Measurements from ENCODE around the gene LMTK2.

Gene LMTK2

DNA sequence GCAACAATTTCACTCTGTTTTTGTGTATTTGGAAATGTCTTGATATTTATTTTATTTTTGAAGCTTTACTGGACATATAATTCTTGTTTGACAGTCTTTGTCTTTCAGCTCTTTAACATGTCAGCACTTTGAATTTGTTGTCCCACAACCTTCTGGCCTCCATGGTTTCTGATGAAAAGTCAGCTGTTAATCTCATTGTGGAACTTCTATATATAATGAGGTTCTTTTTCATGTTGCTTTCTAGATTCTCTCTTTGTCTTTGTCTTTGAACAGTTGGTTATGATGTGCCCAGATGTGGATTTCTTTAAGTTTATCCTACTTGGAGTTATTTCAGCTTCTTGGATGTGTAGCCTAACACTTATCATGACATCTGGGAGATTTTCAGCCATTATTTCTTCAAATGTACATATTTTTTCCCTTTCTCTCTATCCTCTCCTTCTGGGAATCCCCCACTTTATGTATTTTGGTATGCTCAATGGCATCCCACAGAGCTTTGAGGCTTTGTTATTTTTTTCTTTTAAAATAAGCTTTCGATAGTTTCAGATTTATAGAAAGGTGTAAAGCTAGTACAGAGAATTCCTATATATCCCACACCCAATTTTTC lies 9.5 kb upstream of the LMTK2 start:
- Histone ChIP-seq H3K27me3 (ENCODE audit: control insufficient read depth, insufficient read depth, low read length) (no peaks in the 10 kb centered on the region), H3K27ac (no peak overlapping the region), H3K9me3 (ENCODE audit: control insufficient read depth, low read length) (peaks cover 6% of the 10 kb centered on the region), H3K36me3 (ENCODE audit: control insufficient read depth, insufficient read depth, low read length) (no peaks in the 10 kb centered on the region), H3K4me3 (ENCODE audit: low read depth, low read length) (no peak overlapping the region), H2AFZ (no peak overlapping the region), H3K4me2 (ENCODE audit: low read length) (no peak overlapping the region), H3K79me2 (no peaks in the 10 kb centered on the region), H3K4me1 (no peaks in the 10 kb centered on the region), H3K9ac (no peak overlapping the region)
- TF ChIP-seq, protein P1, sequence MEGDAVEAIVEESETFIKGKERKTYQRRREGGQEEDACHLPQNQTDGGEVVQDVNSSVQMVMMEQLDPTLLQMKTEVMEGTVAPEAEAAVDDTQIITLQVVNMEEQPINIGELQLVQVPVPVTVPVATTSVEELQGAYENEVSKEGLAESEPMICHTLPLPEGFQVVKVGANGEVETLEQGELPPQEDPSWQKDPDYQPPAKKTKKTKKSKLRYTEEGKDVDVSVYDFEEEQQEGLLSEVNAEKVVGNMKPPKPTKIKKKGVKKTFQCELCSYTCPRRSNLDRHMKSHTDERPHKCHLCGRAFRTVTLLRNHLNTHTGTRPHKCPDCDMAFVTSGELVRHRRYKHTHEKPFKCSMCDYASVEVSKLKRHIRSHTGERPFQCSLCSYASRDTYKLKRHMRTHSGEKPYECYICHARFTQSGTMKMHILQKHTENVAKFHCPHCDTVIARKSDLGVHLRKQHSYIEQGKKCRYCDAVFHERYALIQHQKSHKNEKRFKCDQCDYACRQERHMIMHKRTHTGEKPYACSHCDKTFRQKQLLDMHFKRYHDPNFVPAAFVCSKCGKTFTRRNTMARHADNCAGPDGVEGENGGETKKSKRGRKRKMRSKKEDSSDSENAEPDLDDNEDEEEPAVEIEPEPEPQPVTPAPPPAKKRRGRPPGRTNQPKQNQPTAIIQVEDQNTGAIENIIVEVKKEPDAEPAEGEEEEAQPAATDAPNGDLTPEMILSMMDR (IDR thresholded peaks at IDR 0.05), result no peak

DNA sequence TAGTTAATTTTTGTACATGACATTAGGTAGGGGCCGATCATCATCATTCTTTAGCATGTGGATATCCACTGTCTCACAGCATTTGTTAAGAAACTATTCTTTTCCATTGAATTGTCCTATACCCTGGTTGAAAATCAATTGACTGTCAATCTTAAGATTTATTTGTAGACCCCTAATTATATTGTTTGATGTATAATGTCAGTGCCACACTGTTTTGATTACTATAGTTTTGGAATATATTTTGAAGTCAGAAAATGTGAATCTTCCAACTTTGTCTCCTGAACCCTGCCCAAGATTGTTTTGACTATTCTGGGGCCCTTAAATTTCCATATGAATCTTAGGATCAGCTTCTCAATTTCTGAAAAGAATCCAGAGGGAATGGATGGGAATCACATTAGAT lies 6.6 kb upstream of the LMTK2 start:
- TF ChIP-seq, protein P1 (IDR thresholded peaks at IDR 0.05), result no peak
- Histone ChIP-seq H3K27me3 (ENCODE audit: control insufficient read depth, insufficient read depth, low read length) (no peaks in the 10 kb centered on the region), H2AFZ (no peak overlapping the region), H3K4me2 (ENCODE audit: low read length) (no peak overlapping the region), H3K4me3 (ENCODE audit: low read depth, low read length) (no peak overlapping the region), H3K9me3 (ENCODE audit: control insufficient read depth, low read length) (peaks cover 3% of the 10 kb centered on the region), H3K27ac (no peak overlapping the region), H3K36me3 (ENCODE audit: control insufficient read depth, insufficient read depth, low read length) (no peaks in the 10 kb centered on the region), H3K79me2 (no peaks in the 10 kb centered on the region), H3K9ac (no peak overlapping the region), H3K4me1 (no peaks in the 10 kb centered on the region)

DNA sequence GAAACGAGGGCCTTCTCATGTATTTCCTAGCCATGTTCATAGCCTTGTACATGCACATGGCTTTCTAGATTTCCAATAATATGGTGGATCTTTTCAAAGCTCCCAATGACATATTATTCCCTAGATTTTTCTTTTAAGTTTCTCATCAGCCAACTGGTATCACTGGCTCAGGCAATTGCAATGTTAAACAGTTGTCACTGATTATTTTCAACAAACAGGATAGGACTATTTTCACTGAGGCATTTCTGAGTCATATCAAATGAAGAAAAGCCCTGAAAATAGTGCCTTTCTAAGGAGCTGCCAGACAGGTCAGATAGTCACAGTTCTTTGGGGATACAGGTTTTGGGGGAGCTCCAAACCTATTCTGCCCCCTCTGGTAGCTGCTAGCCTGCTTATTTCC lies 4.5 kb upstream of the LMTK2 start:
- TF ChIP-seq, protein P1 (IDR thresholded peaks at IDR 0.05), result no peak
- no peak overlapping the region for H3K4me3 ChIP-seq (ENCODE audit: low read depth, low read length)
- peaks cover 3% of the 10 kb centered on the region for H3K9me3 ChIP-seq (ENCODE audit: control insufficient read depth, low read length)
- no peak overlapping the region for H3K27ac ChIP-seq
- no peak overlapping the region for H2AFZ ChIP-seq
- H3K36me3 ChIP-seq (ENCODE audit: control insufficient read depth, insufficient read depth, low read length), result no peaks in the 10 kb centered on the region
- H3K27me3 ChIP-seq (ENCODE audit: control insufficient read depth, insufficient read depth, low read length), result no peaks in the 10 kb centered on the region
- H3K4me2 ChIP-seq (ENCODE audit: low read length), result no peak overlapping the region
- no peak overlapping the region for H3K9ac ChIP-seq
- H3K4me1 ChIP-seq, result peaks cover 8% of the 10 kb centered on the region
- H3K79me2 ChIP-seq, result peaks cover 9% of the 10 kb centered on the region

DNA sequence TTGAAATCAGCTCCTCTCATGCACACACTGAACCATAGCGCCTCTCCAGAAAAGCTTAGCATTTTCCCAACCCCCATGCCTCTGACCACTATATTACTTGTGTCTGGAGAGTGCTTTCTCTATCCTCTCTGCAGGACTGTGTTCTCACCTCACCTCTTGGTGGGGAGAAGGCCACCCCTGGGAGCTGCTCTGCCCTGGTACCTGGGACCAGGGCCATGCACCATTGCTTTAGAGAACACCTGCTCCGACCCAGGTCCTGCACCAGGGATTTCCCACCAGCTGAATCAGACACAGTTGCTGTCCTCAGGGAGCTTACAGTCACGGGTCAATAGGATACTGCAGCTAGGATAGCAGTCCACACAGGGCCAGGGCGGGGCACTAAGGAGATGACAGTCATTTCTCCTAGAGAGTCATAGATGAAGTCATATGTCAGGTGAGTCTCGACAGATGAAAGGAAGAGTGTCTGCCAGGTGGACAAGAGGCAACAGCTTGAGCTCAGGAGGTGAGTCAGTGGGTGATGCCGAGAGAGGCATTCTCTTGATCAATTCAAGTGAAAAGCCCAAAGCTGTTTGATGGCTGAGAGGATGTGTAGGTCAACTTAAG lies 619 bp upstream of the LMTK2 start:
- Histone ChIP-seq H3K4me1 (peaks cover 17% of the 10 kb centered on the region), H3K27me3 (ENCODE audit: control insufficient read depth, insufficient read depth, low read length) (no peaks in the 10 kb centered on the region), H3K9me3 (ENCODE audit: control insufficient read depth, low read length) (no peaks in the 10 kb centered on the region), H3K9ac (no peak overlapping the region), H3K4me3 (ENCODE audit: low read depth, low read length) (no peak overlapping the region), H3K4me2 (ENCODE audit: low read length) (no peak overlapping the region), H2AFZ (peak overlapping the region; percentile 45), H3K36me3 (ENCODE audit: control insufficient read depth, insufficient read depth, low read length) (no peaks in the 10 kb centered on the region), H3K79me2 (peaks cover 27% of the 10 kb centered on the region), H3K27ac (no peak overlapping the region)
- TF ChIP-seq, protein P1 (IDR thresholded peaks at IDR 0.05), result no peak

DNA sequence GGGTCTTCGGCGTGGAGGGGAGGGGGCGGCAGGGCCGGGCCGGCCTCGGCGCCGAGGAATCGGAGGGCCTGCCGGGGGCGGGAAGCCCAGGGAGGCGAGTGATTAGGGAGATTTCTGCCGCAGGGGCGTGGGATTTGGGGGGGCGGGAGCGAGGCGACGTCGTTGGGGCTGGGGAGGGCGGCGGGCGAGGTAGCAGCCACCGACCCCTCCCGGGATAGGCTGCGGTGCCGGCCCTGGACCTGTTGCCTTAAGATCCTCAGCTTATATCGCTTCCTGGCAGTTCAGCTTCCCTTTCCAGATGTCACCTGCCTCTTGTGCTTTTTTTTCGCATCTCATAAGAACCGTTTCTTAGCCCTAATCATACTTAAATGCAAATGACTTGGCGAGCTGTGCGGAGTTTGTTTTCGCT lies 655 bp downstream of the LMTK2 start:
- Histone ChIP-seq H3K4me1 (peaks cover 17% of the 10 kb centered on the region), H3K4me2 (ENCODE audit: low read length) (peak overlapping the region; percentile 89), H3K27ac (no peak overlapping the region), H3K36me3 (ENCODE audit: control insufficient read depth, insufficient read depth, low read length) (no peaks in the 10 kb centered on the region), H2AFZ (peak overlapping the region; percentile 96), H3K9me3 (ENCODE audit: control insufficient read depth, low read length) (no peaks in the 10 kb centered on the region), H3K4me3 (ENCODE audit: low read depth, low read length) (peak overlapping the region; percentile 98), H3K79me2 (peaks cover 35% of the 10 kb centered on the region), H3K27me3 (ENCODE audit: control insufficient read depth, insufficient read depth, low read length) (no peaks in the 10 kb centered on the region), H3K9ac (peak overlapping the region; percentile 70)
- TF ChIP-seq, protein P1 (IDR thresholded peaks at IDR 0.05), result no peak

All from parathyroid adenoma (tissue), 2 donors.